NCI-H128 (cell line): ENCODE data around the gene PHF2.

Source experiments
- DNase-seq: peaks from one replicate; lab custom pipeline; 2025; ENCODE audit not compliant: unreplicated experiment; lab: John Stamatoyannopoulos, UW

PHF2 gene

GRCh38 chr9:93599571-93600403 lies 23.4 kb downstream of the PHF2 start:
- no peak for DNase-seq

GRCh38 chr9:93600504-93600903 lies 24.1 kb downstream of the PHF2 start:
- DNase-seq, result no peak

GRCh38 chr9:93601063-93601462 lies 24.7 kb downstream of the PHF2 start:
- no peak for DNase-seq

GRCh38 chr9:93601666-93602065 lies 25.3 kb downstream of the PHF2 start:
- no peak for DNase-seq

GRCh38 chr9:93603011-93603410 lies 26.6 kb downstream of the PHF2 start:
- DNase-seq, result no peak

- no peak for DNase-seq
These were observed 27.5 kb downstream of the PHF2 start for GRCh38 chr9:93603906-93604326.

- DNase-seq, result no peak
These were observed 29.8 kb downstream of the PHF2 start for GRCh38 chr9:93606187-93606586.

- DNase-seq, result no peak
These were observed 33.8 kb downstream of the PHF2 start for GRCh38 chr9:93610206-93610605.

- no peak for DNase-seq
These were observed 35.8 kb downstream of the PHF2 start for GRCh38 chr9:93612052-93612795.

GRCh38 chr9:93612796-93613154 lies 36.4 kb downstream of the PHF2 start:
- DNase-seq, result no peak

GRCh38 chr9:93613174-93613573 lies 36.8 kb downstream of the PHF2 start:
- DNase-seq, result no peak

- DNase-seq, result no peak
These were observed 37.4 kb downstream of the PHF2 start for GRCh38 chr9:93613791-93614190.

- no peak for DNase-seq
These were observed 38.6 kb downstream of the PHF2 start for GRCh38 chr9:93614830-93615468.

GRCh38 chr9:93616044-93616443 lies 39.7 kb downstream of the PHF2 start:
- no peak for DNase-seq

GRCh38 chr9:93617273-93617672 lies 40.9 kb downstream of the PHF2 start:
- no peak for DNase-seq

GRCh38 chr9:93619272-93619775 lies 42.9 kb downstream of the PHF2 start:
- no peak for DNase-seq

- no peak for DNase-seq
These were observed 43.7 kb downstream of the PHF2 start for GRCh38 chr9:93620041-93620506.

GRCh38 chr9:93620881-93621820 lies 44.8 kb downstream of the PHF2 start:
- DNase-seq, result no peak

GRCh38 chr9:93621922-93622321 lies 45.5 kb downstream of the PHF2 start:
- DNase-seq, result no peak

- DNase-seq, result no peak
These were observed 46.3 kb downstream of the PHF2 start for GRCh38 chr9:93622691-93623090.

GRCh38 chr9:93623753-93624152 lies 47.4 kb downstream of the PHF2 start:
- no peak for DNase-seq
